Stimulated activated CD8-positive, alpha-beta memory T cell treated with anti-CD3 and anti-CD28 coated beads, Interleukin-4, amount 100 ng/mL, for 4 hours (primary cell): ENCODE data around the gene FAM181A.

Experiments used
- DNase-seq, 2 donors: peaks; one replicate each; pipeline ENCODE4 v3.0.0-alpha.2; 2020; ENCODE audit warnings: low read depth in 2 of 2, low spot score in 1 of 2

FAM181A gene

GRCh38 chr14:93903342-93904184, 23.6 kb upstream of the FAM181A start:
- DNase-seq: no peak

GRCh38 chr14:93905623-93906022, 21.5 kb upstream of the FAM181A start:
- DNase-seq: no peak

DNA sequence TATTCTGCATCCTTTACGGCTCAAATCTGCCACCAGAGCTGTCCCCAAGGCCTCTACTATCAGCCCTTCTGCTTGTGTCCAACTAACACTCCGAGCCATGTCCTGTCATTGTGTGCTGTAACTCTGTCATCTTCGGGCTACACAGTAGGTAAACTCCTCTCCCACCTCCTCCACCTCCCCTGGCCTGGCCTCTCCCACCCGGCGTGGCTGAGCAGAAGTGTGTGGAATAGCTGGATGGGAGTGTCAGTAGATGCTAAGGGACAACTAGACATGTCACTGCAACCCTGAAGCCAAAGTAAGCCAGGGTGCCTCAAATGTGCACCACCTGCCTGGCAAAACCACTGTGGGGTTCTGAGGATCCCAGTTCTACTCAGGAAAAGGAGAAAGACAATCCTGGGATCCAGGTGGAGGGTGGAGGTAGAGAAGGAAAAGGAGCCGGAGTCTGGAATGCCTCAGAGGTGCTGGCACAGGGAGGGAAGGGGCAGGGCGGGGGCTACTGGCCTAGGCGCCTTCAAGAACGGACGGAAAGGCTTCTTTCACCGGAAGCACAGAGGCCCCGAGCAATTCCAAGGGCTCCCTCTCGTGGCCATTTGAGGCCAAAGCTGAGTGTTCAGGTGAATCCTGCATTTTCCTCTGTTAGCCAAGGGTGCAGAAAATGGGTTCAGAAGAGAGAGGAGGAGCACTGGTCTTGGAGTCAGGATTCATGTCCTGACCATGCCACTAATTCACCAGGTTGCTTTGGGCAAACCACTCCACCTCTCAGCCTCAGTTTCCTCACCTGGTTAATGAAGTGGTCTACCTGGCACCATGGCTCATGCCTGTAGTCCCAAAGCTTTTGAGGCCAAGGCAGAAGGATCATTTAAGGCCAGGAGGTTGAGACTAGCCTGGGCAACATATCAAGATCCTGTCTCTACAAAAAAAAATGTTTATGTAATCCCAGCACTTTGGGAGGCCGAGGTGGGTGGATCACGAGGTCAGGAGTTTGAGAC, 20.5 kb upstream of the FAM181A start:
- no peak for DNase-seq

DNA sequence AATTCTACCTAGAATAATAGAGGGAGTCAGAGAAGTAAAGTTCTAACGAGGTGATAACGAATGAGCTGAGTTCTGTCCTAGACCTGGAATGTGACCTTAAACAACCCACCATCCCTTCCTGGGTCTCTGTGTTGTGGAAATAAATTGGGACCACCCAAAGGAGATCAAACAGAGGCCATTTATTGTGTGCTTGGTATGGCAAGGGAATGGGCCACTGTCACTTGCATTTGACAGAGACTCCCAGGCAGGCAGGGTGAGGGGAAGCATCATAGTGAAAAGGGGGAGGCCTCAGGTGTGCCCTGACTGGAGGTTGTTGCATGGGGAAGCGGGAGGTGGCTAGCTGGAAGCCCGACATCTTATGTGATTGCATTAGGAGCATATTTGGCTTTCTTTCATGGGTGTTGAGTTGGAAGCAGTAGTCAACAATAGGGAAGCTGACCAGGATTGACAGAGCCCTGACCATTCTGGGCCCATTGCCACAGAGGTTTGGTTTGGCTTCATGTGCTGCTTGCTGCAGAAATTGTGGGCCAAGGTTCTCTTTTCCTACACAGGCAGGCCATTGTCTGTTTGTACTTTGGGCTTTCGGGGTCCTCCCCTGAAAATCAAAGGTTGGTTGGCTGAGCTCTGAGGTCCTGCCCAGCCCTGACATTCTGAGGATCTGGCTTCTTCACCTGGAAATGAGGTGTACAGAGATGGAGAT, 17.6 kb upstream of the FAM181A start:
- DNase-seq: no peak

DNA sequence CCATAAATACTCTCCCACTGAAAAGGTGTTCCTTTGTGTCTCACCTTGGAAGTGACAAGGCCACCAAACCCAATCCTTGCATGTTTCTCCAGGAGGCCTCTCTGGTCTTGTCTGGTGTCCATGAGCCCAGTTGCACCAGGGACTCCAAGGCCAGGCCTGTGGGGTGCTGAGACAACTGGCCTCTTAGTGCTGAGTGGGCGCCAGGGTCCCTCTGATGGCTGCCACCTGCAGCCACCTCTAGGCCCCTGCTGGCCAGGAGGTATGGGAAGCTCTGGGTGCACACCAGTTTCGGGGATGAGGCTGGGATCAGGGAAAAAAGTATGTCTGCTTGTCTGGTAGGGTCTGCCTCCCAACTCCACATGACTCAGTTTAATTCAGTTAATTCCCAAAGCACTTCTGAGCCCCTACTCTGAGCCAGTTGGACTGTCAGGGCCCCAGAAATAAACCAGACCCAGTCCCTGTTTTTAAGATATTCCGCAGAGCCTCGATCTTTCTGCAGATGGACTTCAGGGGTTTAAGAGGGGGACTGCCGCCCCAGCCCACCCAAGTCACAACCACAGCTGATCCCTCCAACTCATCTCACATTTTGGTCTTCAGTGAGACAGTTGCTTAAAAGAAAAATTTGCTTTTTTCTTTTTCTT, 15.0 kb upstream of the FAM181A start:
- no peak for DNase-seq

DNA sequence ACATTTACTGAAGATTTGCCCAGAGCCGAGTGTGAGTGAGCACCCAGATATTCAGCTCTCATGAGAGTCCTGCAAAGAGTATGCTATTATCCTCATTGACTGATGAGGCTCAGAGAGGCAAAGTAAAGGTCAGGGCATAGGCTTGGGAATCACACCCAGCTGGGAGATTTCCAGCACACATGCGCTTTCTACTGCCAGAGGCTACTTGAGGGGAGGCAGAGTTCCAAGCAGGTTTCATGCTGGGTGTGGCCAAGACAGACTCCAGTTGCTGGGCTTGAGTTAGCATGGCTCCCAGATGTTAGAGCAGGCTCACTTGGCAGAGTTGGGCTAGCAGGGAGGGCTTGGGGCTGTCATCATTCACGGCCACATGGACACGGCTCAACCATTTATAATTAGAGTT, 14.4 kb upstream of the FAM181A start:
- DNase-seq: no peak

GRCh38 chr14:93914278-93914677, 12.9 kb upstream of the FAM181A start:
- DNase-seq: no peak

- no peak for DNase-seq
These were observed 12.0 kb upstream of the FAM181A start for GRCh38 chr14:93915070-93915705.

DNA sequence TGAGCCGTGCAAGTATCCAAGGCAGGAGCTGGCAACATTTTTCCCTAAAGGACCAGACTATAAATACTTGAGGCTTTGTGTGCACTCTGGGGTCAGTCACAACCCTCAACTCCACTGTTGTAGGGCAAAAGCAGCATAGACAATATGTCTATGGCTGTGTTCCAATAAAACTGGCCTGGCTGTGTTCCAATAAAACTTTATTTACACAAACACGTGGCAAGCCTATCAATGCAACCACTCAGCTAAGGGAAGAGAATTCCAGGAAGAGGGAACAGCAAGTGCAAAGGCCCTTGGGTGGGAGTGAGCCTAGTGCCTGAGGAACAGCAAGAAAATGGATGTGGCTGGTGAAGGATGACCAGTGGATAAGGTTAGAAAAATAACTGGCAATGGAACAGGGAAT, 11.3 kb upstream of the FAM181A start:
- DNase-seq: no peak

DNA sequence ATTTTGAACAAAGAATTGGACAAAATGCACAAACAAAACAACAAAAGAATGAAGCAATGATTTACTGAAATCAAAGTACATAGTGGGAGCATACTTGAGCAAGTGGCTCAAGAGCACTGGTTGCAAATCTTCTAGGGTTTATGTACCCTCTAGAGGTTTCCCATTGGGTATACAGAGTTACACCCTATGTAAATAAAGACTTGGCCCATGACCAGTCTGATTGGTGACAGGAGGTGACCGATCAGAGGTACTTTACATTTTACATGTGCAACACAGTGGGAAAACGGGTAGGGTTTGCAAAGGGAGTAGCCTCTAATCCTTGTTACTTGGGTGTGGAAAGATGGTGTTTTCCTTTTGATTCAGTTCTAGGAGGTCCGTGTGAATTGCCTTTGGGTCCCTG, 10.6 kb upstream of the FAM181A start:
- no peak for DNase-seq

DNA sequence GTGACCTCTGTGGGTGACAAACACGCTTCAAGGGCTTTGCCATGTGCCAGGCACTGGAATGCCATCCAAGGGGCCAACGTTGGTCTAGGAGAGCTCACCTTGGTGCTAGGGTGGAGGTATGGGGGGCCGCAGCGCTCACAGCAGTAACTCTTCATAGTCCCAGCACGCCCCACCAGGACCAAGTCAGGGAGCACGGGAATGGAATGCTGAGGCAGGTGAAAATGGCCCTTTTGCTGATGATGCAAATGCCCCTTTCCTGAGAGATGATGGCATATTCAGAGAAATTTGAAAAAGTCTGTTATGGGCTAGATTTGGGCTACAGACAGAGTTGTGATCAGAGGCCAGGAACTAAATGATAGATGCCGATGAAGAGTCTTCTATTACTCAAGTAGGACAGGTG, 10.0 kb upstream of the FAM181A start:
- DNase-seq: no peak

- no peak for DNase-seq
These were observed 5.9 kb upstream of the FAM181A start for GRCh38 chr14:93921001-93921806.

DNA sequence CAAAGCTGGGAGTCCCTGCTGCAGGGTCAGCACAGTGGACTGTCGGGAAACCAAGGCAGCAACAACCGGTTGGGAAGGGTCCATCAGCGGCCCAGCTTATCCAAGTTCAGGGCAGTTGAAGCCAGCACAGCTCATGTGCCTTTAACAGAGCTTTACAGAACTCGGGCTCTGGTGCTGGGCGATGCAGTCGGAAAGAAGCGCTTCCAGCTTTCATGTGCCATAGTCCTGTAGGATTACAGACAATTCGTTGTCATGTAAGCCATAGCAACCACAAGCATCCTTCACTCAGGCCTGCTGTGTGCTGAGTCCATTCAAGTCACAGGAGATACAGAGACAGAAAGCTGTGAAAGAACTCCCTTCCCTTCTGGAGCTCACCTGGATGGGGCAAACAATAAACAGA, 3.5 kb upstream of the FAM181A start:
- no peak for DNase-seq

- no peak for DNase-seq
These were observed 2.4 kb upstream of the FAM181A start for GRCh38 chr14:93924592-93925355.

- no peak for DNase-seq
These were observed 1.7 kb upstream of the FAM181A start for GRCh38 chr14:93925374-93925895.

DNA sequence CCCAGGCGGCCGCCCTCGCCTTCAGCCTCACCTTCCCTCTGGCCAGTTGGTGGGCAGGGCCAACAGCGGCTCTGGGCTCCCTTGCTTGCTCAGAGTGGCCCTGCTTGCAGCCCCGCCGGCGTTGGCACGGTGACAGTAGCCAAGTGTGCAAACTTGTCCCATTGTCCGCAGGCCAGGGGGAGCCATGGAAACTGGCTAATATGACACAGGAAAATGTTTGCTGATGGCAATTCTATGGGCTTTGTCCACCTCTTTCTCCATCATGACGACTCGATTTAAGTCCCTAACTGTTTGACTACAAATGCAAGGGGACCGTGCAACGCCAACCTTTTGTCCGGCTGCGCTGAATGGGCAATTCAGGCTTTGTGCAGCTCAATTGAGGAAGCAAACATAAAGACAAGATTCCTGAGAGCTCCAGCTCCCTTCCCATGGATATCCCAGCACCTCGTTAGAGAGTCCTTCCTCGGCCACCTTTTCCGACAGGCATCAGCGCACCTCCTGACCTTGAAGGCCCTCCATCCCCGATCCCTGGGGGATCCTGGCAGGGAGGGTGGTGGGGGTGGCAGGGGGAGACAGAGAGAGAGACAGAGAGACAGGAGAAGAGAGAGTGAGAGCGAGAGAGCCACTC, 785 bp upstream of the FAM181A start:
- no peak for DNase-seq

- DNase-seq: no peak
These were observed 629 bp downstream of the FAM181A start for GRCh38 chr14:93927800-93928145.
